Hepatocyte (in vitro differentiated cells): ENCODE results near the gene ALPK3.

Source experiments
- CTCF ChIP-seq: fragments of 200-600 bp; sonication (generic); IDR thresholded peaks from 2 replicates; pipeline ENCODE4 v1.5.1; 2016; ENCODE audit warnings: antibody characterized with exemption, mild to moderate bottlenecking; ENCODE audit not compliant: poor library complexity
- EZH2 ChIP-seq: fragments of 200-600 bp; sonication (generic); IDR thresholded peaks from 2 replicates; pipeline ENCODE4 v1.6.1; 2016; ENCODE audit warnings: antibody characterized with exemption, mild to moderate bottlenecking, borderline replicate concordance
- EZH2phosphoT487 ChIP-seq: fragments of 200-600 bp; sonication (generic); IDR thresholded peaks from one replicate; pipeline ENCODE4 v1.6.1; 2018; ENCODE audit warnings: antibody characterized with exemption, mild to moderate bottlenecking, low read depth, moderate library complexity; ENCODE audit not compliant: unreplicated experiment, severe bottlenecking

- TF ChIP-seq EZH2: no peak
- no peak for TF ChIP-seq CTCF
- TF ChIP-seq EZH2phosphoT487: no peak
These were observed 23.0 kb upstream of the ALPK3 start for GRCh38 chr15:84794162-84794547.
